ENCODE data around the gene RPS3. TPM values are rescaled to one million over a fixed set of nuclear protein-coding genes. Genes with fewer than 3 reads are reported as not detected.
"Not testable (repeated sequence)": the region's sequence is repeated elsewhere in the genome, so short reads cannot be mapped to it uniquely, and the experiment has no call there.

Gene RPS3
- total RNA-seq, 1 donor from 2014 or later = 7,110 TPM

DNA sequence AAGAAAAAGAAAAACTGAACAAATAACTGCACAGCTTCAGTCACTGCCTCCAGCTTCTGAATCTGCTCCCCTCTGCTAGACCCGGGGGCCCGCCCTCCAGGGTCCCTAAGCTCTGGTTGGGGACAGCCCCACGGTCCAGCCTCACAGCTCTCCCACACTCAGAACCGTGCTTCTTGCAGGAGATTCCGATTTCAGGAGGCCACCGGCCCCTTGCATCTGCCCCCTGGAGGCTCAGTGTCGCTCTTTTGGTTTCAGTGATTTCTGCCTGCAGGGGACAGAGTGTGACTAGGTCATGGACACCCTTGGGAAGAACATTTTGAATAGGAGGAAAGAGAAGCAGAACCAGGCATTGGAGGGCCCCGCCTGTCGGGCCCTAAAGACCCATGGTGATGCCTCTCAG is 23.1 kb upstream of the RPS3 start:
- no peak for FAIRE-seq
- TF ChIP-seq, protein P1, sequence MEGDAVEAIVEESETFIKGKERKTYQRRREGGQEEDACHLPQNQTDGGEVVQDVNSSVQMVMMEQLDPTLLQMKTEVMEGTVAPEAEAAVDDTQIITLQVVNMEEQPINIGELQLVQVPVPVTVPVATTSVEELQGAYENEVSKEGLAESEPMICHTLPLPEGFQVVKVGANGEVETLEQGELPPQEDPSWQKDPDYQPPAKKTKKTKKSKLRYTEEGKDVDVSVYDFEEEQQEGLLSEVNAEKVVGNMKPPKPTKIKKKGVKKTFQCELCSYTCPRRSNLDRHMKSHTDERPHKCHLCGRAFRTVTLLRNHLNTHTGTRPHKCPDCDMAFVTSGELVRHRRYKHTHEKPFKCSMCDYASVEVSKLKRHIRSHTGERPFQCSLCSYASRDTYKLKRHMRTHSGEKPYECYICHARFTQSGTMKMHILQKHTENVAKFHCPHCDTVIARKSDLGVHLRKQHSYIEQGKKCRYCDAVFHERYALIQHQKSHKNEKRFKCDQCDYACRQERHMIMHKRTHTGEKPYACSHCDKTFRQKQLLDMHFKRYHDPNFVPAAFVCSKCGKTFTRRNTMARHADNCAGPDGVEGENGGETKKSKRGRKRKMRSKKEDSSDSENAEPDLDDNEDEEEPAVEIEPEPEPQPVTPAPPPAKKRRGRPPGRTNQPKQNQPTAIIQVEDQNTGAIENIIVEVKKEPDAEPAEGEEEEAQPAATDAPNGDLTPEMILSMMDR (IDR thresholded peaks at IDR 0.05; ENCODE audit: insufficient read depth, low read length, severe bottlenecking) = no peak
- Histone ChIP-seq H3K36me3 (ENCODE audit: control insufficient read depth, insufficient read depth, low read length) (no peaks in the 10 kb centered on the region), H3K27me3 (ENCODE audit: control insufficient read depth, insufficient read depth, low read length) (peaks cover 3% of the 10 kb centered on the region), H3K4me3 (ENCODE audit: low read depth, low read length) (no peak overlapping the region)
- no peak for DNase-seq (ENCODE audit: low read depth)

DNA sequence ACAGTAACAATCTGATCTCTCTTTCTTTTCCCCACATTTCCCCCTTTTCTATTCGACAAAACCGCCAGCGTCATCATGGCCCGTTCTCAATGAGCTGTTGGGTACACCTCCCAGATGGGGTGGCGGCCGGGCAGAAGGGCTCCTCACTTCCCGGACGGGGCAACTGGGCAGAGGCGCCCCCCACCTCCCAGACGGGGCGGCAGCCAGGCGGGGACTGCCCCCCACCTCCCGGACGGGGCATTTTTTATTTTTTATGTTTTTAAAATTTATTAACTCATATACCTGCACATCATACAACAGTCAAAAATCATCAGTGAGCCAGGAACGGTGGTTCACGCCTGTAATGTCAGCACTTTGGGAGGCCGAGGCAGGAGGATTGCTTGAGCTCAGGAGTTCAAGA is 20.5 kb upstream of the RPS3 start:
- FAIRE-seq; H3K4me3 ChIP-seq (ENCODE audit: low read depth, low read length); DNase-seq (ENCODE audit: low read depth): not testable (repeated sequence)

DNA sequence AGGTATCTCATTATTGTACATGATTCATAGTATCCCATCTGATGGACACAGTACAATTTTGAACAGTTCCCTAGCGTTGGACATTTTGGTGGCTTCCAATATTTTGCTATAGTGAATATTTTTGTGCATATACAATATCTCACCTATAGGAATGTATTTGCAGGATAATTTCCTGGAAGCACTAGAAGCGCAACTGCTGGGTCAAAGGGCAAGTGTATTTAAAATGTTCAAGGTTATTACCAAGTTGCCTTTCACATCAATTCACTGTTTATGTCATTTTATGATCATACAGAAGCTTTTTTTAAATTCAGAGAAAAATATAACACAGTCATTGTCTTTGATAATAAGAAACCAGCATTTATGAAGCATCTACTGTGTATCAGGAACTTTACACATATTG is 19.1 kb upstream of the RPS3 start:
- no peaks in the 10 kb centered on the region for H3K27me3 ChIP-seq (ENCODE audit: control insufficient read depth, insufficient read depth, low read length)
- H3K36me3 ChIP-seq (ENCODE audit: control insufficient read depth, insufficient read depth, low read length) = no peaks in the 10 kb centered on the region
- no peak overlapping the region for H3K4me3 ChIP-seq (ENCODE audit: low read depth, low read length)
- TF ChIP-seq, protein P1 (IDR thresholded peaks at IDR 0.05; ENCODE audit: insufficient read depth, low read length, severe bottlenecking) = no peak
- no peak for FAIRE-seq
- DNase-seq (ENCODE audit: low read depth) = no peak

More for the DNA sequence above, 20.5 kb upstream of the RPS3 start:
- not testable (repeated sequence) for H3K27me3 ChIP-seq (ENCODE audit: control insufficient read depth, insufficient read depth, low read length); H3K36me3 ChIP-seq (ENCODE audit: control insufficient read depth, insufficient read depth, low read length)

DNA sequence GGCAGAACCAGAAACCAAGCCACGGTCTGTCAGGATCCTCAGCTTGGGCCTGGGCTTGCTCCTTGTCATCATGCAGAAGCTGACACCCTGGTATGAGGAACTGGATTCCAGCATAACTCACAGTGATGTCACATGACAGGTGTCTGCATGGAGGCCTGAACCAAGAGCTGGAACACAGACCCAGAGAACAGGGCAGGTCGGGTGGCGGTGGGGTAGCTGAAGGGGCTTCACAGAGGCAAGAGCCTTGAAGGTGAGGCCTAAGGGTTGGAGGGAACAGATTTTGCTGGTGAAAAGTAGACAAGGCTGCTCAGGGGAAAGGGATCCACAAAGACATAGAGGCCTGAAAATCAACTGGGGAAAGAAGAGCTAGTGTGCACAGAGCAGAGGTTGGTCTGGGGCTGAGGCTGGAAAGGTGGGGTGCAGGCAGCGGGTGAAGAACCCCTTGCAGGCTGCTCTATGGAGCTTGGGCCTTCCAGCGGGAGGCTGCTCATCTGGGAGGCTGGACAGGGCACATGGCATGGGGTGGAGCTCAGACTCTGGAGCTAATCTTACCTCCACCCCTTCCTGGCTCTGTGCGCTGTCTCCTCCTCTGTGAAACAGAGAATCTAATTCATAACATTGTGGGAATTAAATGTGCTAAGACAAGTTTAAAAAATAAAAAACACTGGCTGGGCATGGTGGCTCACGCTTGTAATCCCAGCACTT is 18.4 kb upstream of the RPS3 start:
- peak; percentile 71 for DNase-seq (ENCODE audit: low read depth)
- H3K27me3 ChIP-seq (ENCODE audit: control insufficient read depth, insufficient read depth, low read length) = no peaks in the 10 kb centered on the region
- FAIRE-seq = no peak
- no peaks in the 10 kb centered on the region for H3K36me3 ChIP-seq (ENCODE audit: control insufficient read depth, insufficient read depth, low read length)
- TF ChIP-seq, protein P1 (IDR thresholded peaks at IDR 0.05; ENCODE audit: insufficient read depth, low read length, severe bottlenecking) = no peak
- H3K4me3 ChIP-seq (ENCODE audit: low read depth, low read length) = no peak overlapping the region

DNA sequence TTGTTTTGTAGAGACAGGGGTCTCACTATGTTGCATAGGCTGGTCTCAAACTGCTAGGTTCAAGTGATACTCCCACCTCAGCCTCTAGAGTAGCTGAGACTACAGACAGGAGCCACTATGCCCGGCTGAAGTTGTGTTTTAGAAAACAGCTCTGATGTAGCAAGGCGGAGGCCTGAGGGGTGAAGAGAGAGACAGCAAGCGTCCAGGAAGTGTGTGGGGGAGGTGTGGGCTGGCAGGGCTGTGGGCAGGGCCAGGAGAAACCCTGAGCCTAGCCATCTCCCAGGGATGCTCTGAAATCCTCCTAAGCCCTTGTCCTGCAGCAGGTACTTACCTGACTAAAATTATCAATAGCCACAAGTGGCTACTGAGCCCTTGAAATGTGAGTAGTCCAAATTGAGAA is 16.1 kb upstream of the RPS3 start:
- TF ChIP-seq, protein P1 (IDR thresholded peaks at IDR 0.05; ENCODE audit: insufficient read depth, low read length, severe bottlenecking) = no peak
- DNase-seq (ENCODE audit: low read depth) (no peak), FAIRE-seq (no peak)
- Histone ChIP-seq H3K36me3 (ENCODE audit: control insufficient read depth, insufficient read depth, low read length) (no peaks in the 10 kb centered on the region), H3K27me3 (ENCODE audit: control insufficient read depth, insufficient read depth, low read length) (no peaks in the 10 kb centered on the region), H3K4me3 (ENCODE audit: low read depth, low read length) (no peak overlapping the region)

DNA sequence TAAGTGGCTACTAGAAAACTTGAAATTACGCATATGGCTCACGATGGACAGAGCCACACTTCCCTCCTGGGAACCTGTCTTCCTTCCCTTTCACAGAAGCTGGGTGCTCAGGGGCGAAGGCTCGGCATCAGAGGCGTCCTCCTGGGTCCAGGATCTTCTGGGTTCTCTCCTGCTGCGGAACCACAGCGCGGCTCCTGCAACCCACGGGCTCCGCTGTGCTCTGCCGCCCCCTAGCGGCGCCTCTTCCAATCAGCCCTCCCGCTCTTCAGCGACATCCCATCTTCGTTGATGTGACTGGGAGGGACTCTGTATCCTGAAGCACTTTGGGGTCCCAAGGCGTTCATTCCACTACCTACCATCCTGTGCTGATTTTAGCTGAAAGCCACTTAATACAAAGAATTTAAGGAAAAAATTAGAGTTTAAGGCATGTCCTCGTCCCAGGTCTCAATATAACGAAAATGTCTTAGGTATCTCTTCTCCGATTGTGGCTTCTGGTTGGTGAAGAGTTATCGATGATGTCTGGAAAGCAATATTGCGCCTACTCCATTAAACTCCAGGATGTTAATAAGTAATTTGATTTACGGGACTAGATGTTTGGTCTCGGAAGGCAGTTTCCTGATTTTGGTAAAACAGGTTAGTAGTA is 14.8 kb upstream of the RPS3 start:
- no peak for FAIRE-seq
- no peak overlapping the region for H3K4me3 ChIP-seq (ENCODE audit: low read depth, low read length)
- no peaks in the 10 kb centered on the region for H3K36me3 ChIP-seq (ENCODE audit: control insufficient read depth, insufficient read depth, low read length)
- TF ChIP-seq, protein P1 (IDR thresholded peaks at IDR 0.05; ENCODE audit: insufficient read depth, low read length, severe bottlenecking) = peak; percentile 98
- DNase-seq (ENCODE audit: low read depth) = peak; percentile 41
- H3K27me3 ChIP-seq (ENCODE audit: control insufficient read depth, insufficient read depth, low read length) = no peaks in the 10 kb centered on the region

All from bronchial epithelial cell (primary cell).